H9 (cell line): Measurements from ENCODE around the gene UBE2L6. TPM values are rescaled to one million over a fixed set of nuclear protein-coding genes. Genes with fewer than 3 reads are reported as not detected.

Source experiments
- DNase-seq: peaks from one replicate; pipeline ENCODE4 v3.0.0-alpha.2; 2017
- H2AFZ ChIP-seq: one replicate; pipeline ENCODE4 v1.6.1; 2013; ENCODE audit warnings: mild to moderate bottlenecking, low read length, control low read depth, moderate library complexity
- H2AK5ac ChIP-seq: 2 replicates; pipeline ENCODE4 v1.6.1; 2013; ENCODE audit warnings: low read length, control low read depth, mixed read lengths; ENCODE audit not compliant: insufficient read length
- H2BK120ac ChIP-seq: one replicate; pipeline ENCODE4 v1.6.1; 2013; ENCODE audit warnings: low read depth, mild to moderate bottlenecking, low read length, control low read depth, inconsistent platforms; ENCODE audit not compliant: poor library complexity, severe bottlenecking
- H2BK12ac ChIP-seq: 2 replicates; pipeline ENCODE4 v1.6.1; 2013; ENCODE audit warnings: low read length, control low read depth, mixed read lengths, low read depth; ENCODE audit not compliant: insufficient read length
- H2BK15ac ChIP-seq: 2 replicates; pipeline ENCODE4 v1.6.1; 2013; ENCODE audit warnings: low read depth, low read length, control low read depth
- H2BK20ac ChIP-seq: one replicate; pipeline ENCODE4 v1.6.1; 2013; ENCODE audit warnings: low read depth, mild to moderate bottlenecking, low read length, control low read depth, inconsistent platforms; ENCODE audit not compliant: poor library complexity, severe bottlenecking
- H2BK5ac ChIP-seq: 2 replicates; pipeline ENCODE4 v1.6.1; 2013; ENCODE audit warnings: low read length, control low read depth, mixed read lengths; ENCODE audit not compliant: insufficient read length
- H3K14ac ChIP-seq: 2 replicates; pipeline ENCODE4 v1.6.1; 2013; ENCODE audit warnings: low read length, control low read depth; ENCODE audit not compliant: insufficient read depth
- H3K18ac ChIP-seq: 2 replicates; pipeline ENCODE4 v1.6.1; 2013; ENCODE audit warnings: low read depth, mild to moderate bottlenecking, mixed read lengths, low read length, control low read depth; ENCODE audit not compliant: insufficient read length
- H3K23ac ChIP-seq: 2 replicates; pipeline ENCODE4 v1.6.1; 2013; ENCODE audit warnings: low read length, control low read depth, mixed read lengths, low read depth; ENCODE audit not compliant: insufficient read length
- H3K23me2 ChIP-seq: 2 replicates; pipeline ENCODE4 v1.6.1; 2013; ENCODE audit warnings: low read depth, mild to moderate bottlenecking, mixed read lengths, low read length, control low read depth; ENCODE audit not compliant: insufficient read length, poor library complexity, severe bottlenecking
- H3K27ac ChIP-seq: 2 replicates; pipeline ENCODE4 v1.5.1; 2013; ENCODE audit warnings: low read length, control low read depth, mixed read lengths, low read depth; ENCODE audit not compliant: insufficient read length
- H3K27me3 ChIP-seq: 2 replicates; pipeline ENCODE4 v1.6.1; 2013; ENCODE audit warnings: low read length, control low read depth, inconsistent platforms; ENCODE audit not compliant: insufficient read depth
- H3K4ac ChIP-seq: 2 replicates; pipeline ENCODE4 v1.6.1; 2013; ENCODE audit warnings: low read depth, mild to moderate bottlenecking, control low read depth, inconsistent platforms, low read length, moderate library complexity
- H3K4me1 ChIP-seq: 2 replicates; pipeline ENCODE4 v1.6.1; 2013; ENCODE audit warnings: low read length, control low read depth, inconsistent platforms; ENCODE audit not compliant: insufficient read depth
- H3K4me2 ChIP-seq: 2 replicates; pipeline ENCODE4 v1.6.1; 2013; ENCODE audit warnings: low read length, control low read depth, mixed read lengths; ENCODE audit not compliant: insufficient read length, insufficient read depth
- H3K56ac ChIP-seq: 2 replicates; pipeline ENCODE4 v1.6.1; 2013; ENCODE audit warnings: low read depth, mild to moderate bottlenecking, mixed read lengths, low read length, control low read depth; ENCODE audit not compliant: insufficient read length
- H3K79me1 ChIP-seq: 2 replicates; pipeline ENCODE4 v1.6.1; 2013; ENCODE audit warnings: low read depth, mild to moderate bottlenecking, moderate library complexity, low read length, control low read depth, inconsistent platforms; ENCODE audit not compliant: insufficient read depth, poor library complexity, severe bottlenecking
- H3K79me2 ChIP-seq: 2 replicates; pipeline ENCODE4 v1.6.1; 2013; ENCODE audit warnings: low read length, control low read depth, inconsistent platforms; ENCODE audit not compliant: insufficient read depth
- H3K9ac ChIP-seq: 2 replicates; pipeline ENCODE4 v1.6.1; 2013; ENCODE audit warnings: low read length, control low read depth, mixed read lengths; ENCODE audit not compliant: insufficient read length; ENCODE audit errors: extremely low read depth
- H3K9me3 ChIP-seq: one replicate; pipeline ENCODE4 v1.6.1; 2013; ENCODE audit warnings: low read depth, low read length, inconsistent platforms; ENCODE audit not compliant: control insufficient read depth
- H3T11ph ChIP-seq: one replicate; pipeline ENCODE4 v1.6.1; 2013; ENCODE audit warnings: mild to moderate bottlenecking, low read length, control low read depth, inconsistent platforms
- H4K20me1 ChIP-seq: one replicate; pipeline ENCODE4 v1.6.1; 2013; ENCODE audit not compliant: control insufficient read depth, insufficient read length, insufficient read depth
- H4K5ac ChIP-seq: 2 replicates; pipeline ENCODE4 v1.6.1; 2013; ENCODE audit warnings: low read depth, mild to moderate bottlenecking, mixed read lengths, low read length, control low read depth; ENCODE audit not compliant: insufficient read length
- H4K8ac ChIP-seq: replicated peaks from 2 replicates; pipeline ENCODE4 v1.6.1; 2013; ENCODE audit warnings: low read length, control low read depth, mixed read lengths, low read depth; ENCODE audit not compliant: insufficient read length
- H4K91ac ChIP-seq: 2 replicates; pipeline ENCODE4 v1.6.1; 2013; ENCODE audit warnings: low read depth, mild to moderate bottlenecking, moderate library complexity, mixed read lengths, low read length, control low read depth; ENCODE audit not compliant: insufficient read length
- H3K27ac Mint-ChIP-seq, 3 experiments: 2 replicates in 2 of 3; 3 replicates in 1 of 3; pipeline ENCODE4 v1.8.0; 2020 to 2021; ENCODE audit warnings: mixed read lengths in 3 of 3, mild to moderate bottlenecking in 1 of 3, moderate library complexity in 1 of 3
- H3K27me3 Mint-ChIP-seq: 2 replicates; pipeline ENCODE4 v1.8.0; 2021; ENCODE audit warnings: low read depth, mild to moderate bottlenecking, moderate library complexity, mixed read lengths
- H3K36me3 Mint-ChIP-seq, 3 experiments: 2 replicates in 2 of 3; 3 replicates in 1 of 3; pipeline ENCODE4 v1.8.0; 2020 to 2021; ENCODE audit warnings: low read depth in 3 of 3, mixed read lengths in 3 of 3; ENCODE audit not compliant: insufficient read depth in 1 of 3
- H3K4me1 Mint-ChIP-seq, 2 experiments: 2 replicates each; pipeline ENCODE4 v1.8.0; 2020; ENCODE audit warnings: mixed read lengths in 2 of 2
- H3K4me3 Mint-ChIP-seq, 2 experiments: 2 replicates in 1 of 2; 3 replicates in 1 of 2; pipeline ENCODE4 v1.8.0; 2020 to 2021; ENCODE audit warnings: mild to moderate bottlenecking in 2 of 2, mixed read lengths in 2 of 2, moderate library complexity in 1 of 2
- H3K9me3 Mint-ChIP-seq, 2 experiments: 2 replicates in 1 of 2; 3 replicates in 1 of 2; pipeline ENCODE4 v1.8.0; 2020; ENCODE audit warnings: mild to moderate bottlenecking in 2 of 2, mixed read lengths in 2 of 2, moderate library complexity in 1 of 2
- WGBS: extraction: QIAGEN DNeasy Blood & Tissue Kit; methylation state at CpG from one replicate; pipeline ENCODE4 v1.1.7; 2013; ENCODE audit warnings: missing lambda C conversion rate, low lambda C conversion rate, mixed read lengths; ENCODE audit not compliant: insufficient read length; ENCODE audit errors: extremely low coverage; 5-methylcytosine and 5-hydroxymethylcytosine counted together
- total RNA-seq: library from RNA; stranded (reverse); gene quantifications from 2 replicates; pipeline ENCODE4 v1.2.1, GENCODE V29; 2021
- TF ChIP-seq, protein P1 (sequence below): fragments of 200-600 bp; sonication (generic); conservative IDR thresholded peaks from 3 replicates; pipeline ENCODE4 v1.8.0; 2021; ENCODE audit warnings: antibody characterized with exemption, mild to moderate bottlenecking

UBE2L6 gene
- total RNA-seq, 1 experiment from 2014 or later = 38.9 TPM

DNA sequence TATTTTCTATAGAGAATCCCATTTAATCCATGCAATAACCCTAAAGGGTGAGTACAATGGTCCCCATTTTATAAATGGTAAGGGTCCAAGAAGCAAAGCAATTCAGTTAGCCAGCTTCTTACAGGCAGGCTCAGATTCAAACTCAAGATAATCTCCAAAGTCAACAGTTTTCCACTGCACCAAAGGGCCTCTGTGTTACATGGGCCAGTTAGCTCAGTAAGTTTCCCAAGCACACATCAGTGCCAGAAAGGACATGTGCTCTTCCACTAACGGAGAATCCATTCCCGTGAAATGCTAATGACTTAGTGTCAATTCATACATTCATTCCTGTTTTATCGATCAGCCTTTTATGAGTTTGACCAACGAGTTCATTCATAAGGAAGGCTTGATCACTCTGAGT, 63.0 kb downstream of the UBE2L6 start:
- H3K9me3 ChIP-seq = no peaks in the 10 kb centered on the region
- no peak for DNase-seq
- Mint-ChIP-seq H3K27me3 (no peaks in the 10 kb centered on the region; the same call in 1 of the 2 replicates), H3K9me3 (no peaks in the 10 kb centered on the region), H3K27ac (no peak overlapping the region), H3K4me3 (no peak overlapping the region), H3K36me3 (peaks cover 0 to 7% (median 7%) of the 10 kb centered on the region in 3 experiments; a peak in 4 of 7 replicates), H3K4me1 (peaks cover 26 to 36% of the 10 kb centered on the region in 2 experiments)
- no peak overlapping the region for H2BK120ac ChIP-seq
- H3K14ac ChIP-seq = no peak overlapping the region
- no peak overlapping the region for H2BK5ac ChIP-seq
- H2AFZ ChIP-seq = no peak overlapping the region
- no peaks in the 10 kb centered on the region for H3K23me2 ChIP-seq
- no peak overlapping the region for H3K18ac ChIP-seq
- peaks cover 5% of the 10 kb centered on the region; the same call in 1 of the 2 replicates for H3K4me1 ChIP-seq
- H3K4ac ChIP-seq = no peak overlapping the region
- TF ChIP-seq, protein P1, sequence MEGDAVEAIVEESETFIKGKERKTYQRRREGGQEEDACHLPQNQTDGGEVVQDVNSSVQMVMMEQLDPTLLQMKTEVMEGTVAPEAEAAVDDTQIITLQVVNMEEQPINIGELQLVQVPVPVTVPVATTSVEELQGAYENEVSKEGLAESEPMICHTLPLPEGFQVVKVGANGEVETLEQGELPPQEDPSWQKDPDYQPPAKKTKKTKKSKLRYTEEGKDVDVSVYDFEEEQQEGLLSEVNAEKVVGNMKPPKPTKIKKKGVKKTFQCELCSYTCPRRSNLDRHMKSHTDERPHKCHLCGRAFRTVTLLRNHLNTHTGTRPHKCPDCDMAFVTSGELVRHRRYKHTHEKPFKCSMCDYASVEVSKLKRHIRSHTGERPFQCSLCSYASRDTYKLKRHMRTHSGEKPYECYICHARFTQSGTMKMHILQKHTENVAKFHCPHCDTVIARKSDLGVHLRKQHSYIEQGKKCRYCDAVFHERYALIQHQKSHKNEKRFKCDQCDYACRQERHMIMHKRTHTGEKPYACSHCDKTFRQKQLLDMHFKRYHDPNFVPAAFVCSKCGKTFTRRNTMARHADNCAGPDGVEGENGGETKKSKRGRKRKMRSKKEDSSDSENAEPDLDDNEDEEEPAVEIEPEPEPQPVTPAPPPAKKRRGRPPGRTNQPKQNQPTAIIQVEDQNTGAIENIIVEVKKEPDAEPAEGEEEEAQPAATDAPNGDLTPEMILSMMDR = no peak
- H3K9ac ChIP-seq = no peak overlapping the region
- H4K5ac ChIP-seq = no peak overlapping the region
- no CpG with 5 or more reads among the region's 4 CpGs for WGBS
- no peak overlapping the region for H3T11ph ChIP-seq
- no peak overlapping the region for H3K4me2 ChIP-seq
- H3K27ac ChIP-seq = no peak overlapping the region
- H3K79me1 ChIP-seq = no peaks in the 10 kb centered on the region
- H3K56ac ChIP-seq = no peak overlapping the region
- H4K91ac ChIP-seq = no peak overlapping the region
- H2BK20ac ChIP-seq = no peak overlapping the region
- H3K23ac ChIP-seq = no peak overlapping the region
- no peaks in the 10 kb centered on the region for H4K20me1 ChIP-seq
- H3K79me2 ChIP-seq = no peaks in the 10 kb centered on the region
- no peak overlapping the region for H4K8ac ChIP-seq
- H2AK5ac ChIP-seq = no peak overlapping the region
- H2BK12ac ChIP-seq = no peak overlapping the region
- no peaks in the 10 kb centered on the region for H3K27me3 ChIP-seq
- no peak overlapping the region for H2BK15ac ChIP-seq
